OCI-LY7 (cell line): ENCODE measurements around the gene GNL2.

Experiments used
- CTCF ChIP-seq: fragments of 200-600 bp; sonication (generic); conservative IDR thresholded peaks from 2 replicates; pipeline ENCODE4 v1.5.1; 2014; ENCODE audit warnings: mild to moderate bottlenecking, antibody characterized with exemption, low read length, moderate library complexity, mixed read lengths
- EZH2phosphoT487 ChIP-seq: fragments of 200-600 bp; sonication (generic); IDR thresholded peaks from 2 replicates; pipeline ENCODE4 v1.6.1; 2018; ENCODE audit warnings: low read depth, borderline replicate concordance, mild to moderate bottlenecking, mixed run types, antibody characterized with exemption, low read length, moderate library complexity, mixed read lengths

GRCh38 chr1:37636435-37636834, 40.7 kb upstream of the GNL2 start:
- TF ChIP-seq CTCF (no peak), EZH2phosphoT487 (no peak)
